Nephron (organoid): ENCODE measurements around the gene DNAJC13.

Experiments
- H3K27ac Mint-ChIP-seq, 3 experiments: 2 replicates each; pipeline ENCODE4 v1.8.0; 2020; ENCODE audit warnings: mixed read lengths in 3 of 3, mild to moderate bottlenecking in 2 of 3, moderate library complexity in 1 of 3
- H3K27me3 Mint-ChIP-seq: 2 replicates; pipeline ENCODE4 v1.8.0; 2021; ENCODE audit warnings: low read depth, mild to moderate bottlenecking, moderate library complexity, mixed read lengths
- H3K36me3 Mint-ChIP-seq: 2 replicates; pipeline ENCODE4 v1.8.0; 2020; ENCODE audit warnings: low read depth, mixed read lengths
- H3K4me1 Mint-ChIP-seq: 2 replicates; pipeline ENCODE4 v1.8.0; 2020; ENCODE audit warnings: mixed read lengths
- H3K4me3 Mint-ChIP-seq, 3 experiments: 2 replicates each; pipeline ENCODE4 v1.8.0; 2020; ENCODE audit warnings: mild to moderate bottlenecking in 3 of 3, mixed read lengths in 3 of 3, moderate library complexity in 2 of 3
- H3K9me3 Mint-ChIP-seq: 2 replicates; pipeline ENCODE4 v1.8.0; 2020; ENCODE audit warnings: mixed read lengths
- TF ChIP-seq, protein P1 (sequence below), 3 experiments: fragments of 200-600 bp; sonication (generic); IDR thresholded peaks; one replicate each; pipeline ENCODE4 v1.5.0; 2021; ENCODE audit warnings: antibody characterized with exemption in 3 of 3; ENCODE audit not compliant: unreplicated experiment in 3 of 3

The DNAJC13 gene

GRCh38 chr3:132517311-132517710 is 100.0 kb downstream of the DNAJC13 start:
- H3K27me3 Mint-ChIP-seq = no peaks in the 10 kb centered on the region
- TF ChIP-seq, protein P1, sequence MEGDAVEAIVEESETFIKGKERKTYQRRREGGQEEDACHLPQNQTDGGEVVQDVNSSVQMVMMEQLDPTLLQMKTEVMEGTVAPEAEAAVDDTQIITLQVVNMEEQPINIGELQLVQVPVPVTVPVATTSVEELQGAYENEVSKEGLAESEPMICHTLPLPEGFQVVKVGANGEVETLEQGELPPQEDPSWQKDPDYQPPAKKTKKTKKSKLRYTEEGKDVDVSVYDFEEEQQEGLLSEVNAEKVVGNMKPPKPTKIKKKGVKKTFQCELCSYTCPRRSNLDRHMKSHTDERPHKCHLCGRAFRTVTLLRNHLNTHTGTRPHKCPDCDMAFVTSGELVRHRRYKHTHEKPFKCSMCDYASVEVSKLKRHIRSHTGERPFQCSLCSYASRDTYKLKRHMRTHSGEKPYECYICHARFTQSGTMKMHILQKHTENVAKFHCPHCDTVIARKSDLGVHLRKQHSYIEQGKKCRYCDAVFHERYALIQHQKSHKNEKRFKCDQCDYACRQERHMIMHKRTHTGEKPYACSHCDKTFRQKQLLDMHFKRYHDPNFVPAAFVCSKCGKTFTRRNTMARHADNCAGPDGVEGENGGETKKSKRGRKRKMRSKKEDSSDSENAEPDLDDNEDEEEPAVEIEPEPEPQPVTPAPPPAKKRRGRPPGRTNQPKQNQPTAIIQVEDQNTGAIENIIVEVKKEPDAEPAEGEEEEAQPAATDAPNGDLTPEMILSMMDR (IDR thresholded peaks at IDR 0.05; ENCODE audit: unreplicated experiment in 3 of 3) = no peak
- H3K36me3 Mint-ChIP-seq = peaks cover 62% of the 10 kb centered on the region
- no peaks in the 10 kb centered on the region for H3K9me3 Mint-ChIP-seq
- no peak overlapping the region for H3K4me3 Mint-ChIP-seq
- no peaks in the 10 kb centered on the region for H3K4me1 Mint-ChIP-seq
- no peak overlapping the region for H3K27ac Mint-ChIP-seq

- no peak overlapping the region for H3K4me3 Mint-ChIP-seq
- no peak overlapping the region for H3K27ac Mint-ChIP-seq
- H3K36me3 Mint-ChIP-seq = peaks cover 68% of the 10 kb centered on the region
- no peaks in the 10 kb centered on the region for H3K27me3 Mint-ChIP-seq
- TF ChIP-seq, protein P1 (IDR thresholded peaks at IDR 0.05; ENCODE audit: unreplicated experiment in 3 of 3) = no peak
- H3K9me3 Mint-ChIP-seq = no peaks in the 10 kb centered on the region
- H3K4me1 Mint-ChIP-seq = no peaks in the 10 kb centered on the region
Observed at GRCh38 chr3:132519914-132520313, 102.6 kb downstream of the DNAJC13 start.

- H3K4me1 Mint-ChIP-seq = no peaks in the 10 kb centered on the region
- H3K27me3 Mint-ChIP-seq = no peaks in the 10 kb centered on the region
- H3K4me3 Mint-ChIP-seq = no peak overlapping the region
- H3K36me3 Mint-ChIP-seq = peaks cover 80% of the 10 kb centered on the region
- TF ChIP-seq, protein P1 (IDR thresholded peaks at IDR 0.05; ENCODE audit: unreplicated experiment in 3 of 3) = no peak
- no peak overlapping the region for H3K27ac Mint-ChIP-seq
- H3K9me3 Mint-ChIP-seq = no peaks in the 10 kb centered on the region
Observed at GRCh38 chr3:132521901-132522300, 104.6 kb downstream of the DNAJC13 start.

DNA sequence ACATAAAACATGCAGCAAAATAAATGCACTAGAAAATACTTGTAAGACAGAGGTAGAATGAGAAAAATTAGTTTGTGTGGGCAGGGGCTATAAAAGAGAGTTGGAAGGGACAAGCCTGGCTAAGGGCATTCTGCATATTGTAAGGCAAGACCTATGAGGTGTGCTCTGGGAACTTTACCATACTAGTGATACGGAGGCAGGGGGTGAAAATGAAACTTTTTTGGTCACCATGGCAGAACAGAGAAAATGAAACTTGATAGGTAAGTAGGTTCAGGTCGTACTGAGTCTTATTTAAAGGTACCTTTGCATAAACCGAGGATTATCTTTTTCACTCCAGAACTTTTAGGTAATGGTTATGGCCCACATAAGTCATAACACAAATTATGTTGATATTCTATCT is 105.1 kb downstream of the DNAJC13 start:
- Mint-ChIP-seq H3K4me1 (no peaks in the 10 kb centered on the region), H3K27ac (no peak overlapping the region), H3K4me3 (no peak overlapping the region), H3K36me3 (peaks cover 75% of the 10 kb centered on the region), H3K27me3 (no peaks in the 10 kb centered on the region), H3K9me3 (no peaks in the 10 kb centered on the region)
- TF ChIP-seq, protein P1 (IDR thresholded peaks at IDR 0.05; ENCODE audit: unreplicated experiment in 3 of 3) = no peak

DNA sequence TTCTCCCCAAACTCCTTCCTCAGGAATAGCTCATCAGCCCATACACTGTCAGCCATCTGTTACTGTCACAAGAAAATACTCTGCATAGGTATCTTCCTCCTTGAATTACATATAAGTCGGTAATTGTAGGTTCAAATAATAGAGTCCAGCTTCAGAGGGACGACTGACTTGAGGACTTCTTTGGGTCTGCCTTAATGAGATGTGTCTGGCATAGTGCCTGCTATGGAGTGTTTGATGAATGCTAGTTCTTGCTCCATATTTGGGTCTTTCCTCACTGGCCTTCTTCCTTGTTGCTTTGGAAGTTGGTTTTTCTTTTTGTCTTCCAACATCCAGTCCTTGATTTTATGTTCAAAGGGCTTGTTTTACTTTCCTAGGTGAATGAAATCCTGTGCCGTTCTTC is 113.3 kb downstream of the DNAJC13 start:
- TF ChIP-seq, protein P1 (IDR thresholded peaks at IDR 0.05; ENCODE audit: unreplicated experiment in 3 of 3) = no peak
- no peaks in the 10 kb centered on the region for H3K9me3 Mint-ChIP-seq
- no peak overlapping the region for H3K4me3 Mint-ChIP-seq
- peaks cover 67% of the 10 kb centered on the region for H3K36me3 Mint-ChIP-seq
- H3K27ac Mint-ChIP-seq = no peak overlapping the region
- H3K27me3 Mint-ChIP-seq = no peaks in the 10 kb centered on the region
- no peaks in the 10 kb centered on the region for H3K4me1 Mint-ChIP-seq

DNA sequence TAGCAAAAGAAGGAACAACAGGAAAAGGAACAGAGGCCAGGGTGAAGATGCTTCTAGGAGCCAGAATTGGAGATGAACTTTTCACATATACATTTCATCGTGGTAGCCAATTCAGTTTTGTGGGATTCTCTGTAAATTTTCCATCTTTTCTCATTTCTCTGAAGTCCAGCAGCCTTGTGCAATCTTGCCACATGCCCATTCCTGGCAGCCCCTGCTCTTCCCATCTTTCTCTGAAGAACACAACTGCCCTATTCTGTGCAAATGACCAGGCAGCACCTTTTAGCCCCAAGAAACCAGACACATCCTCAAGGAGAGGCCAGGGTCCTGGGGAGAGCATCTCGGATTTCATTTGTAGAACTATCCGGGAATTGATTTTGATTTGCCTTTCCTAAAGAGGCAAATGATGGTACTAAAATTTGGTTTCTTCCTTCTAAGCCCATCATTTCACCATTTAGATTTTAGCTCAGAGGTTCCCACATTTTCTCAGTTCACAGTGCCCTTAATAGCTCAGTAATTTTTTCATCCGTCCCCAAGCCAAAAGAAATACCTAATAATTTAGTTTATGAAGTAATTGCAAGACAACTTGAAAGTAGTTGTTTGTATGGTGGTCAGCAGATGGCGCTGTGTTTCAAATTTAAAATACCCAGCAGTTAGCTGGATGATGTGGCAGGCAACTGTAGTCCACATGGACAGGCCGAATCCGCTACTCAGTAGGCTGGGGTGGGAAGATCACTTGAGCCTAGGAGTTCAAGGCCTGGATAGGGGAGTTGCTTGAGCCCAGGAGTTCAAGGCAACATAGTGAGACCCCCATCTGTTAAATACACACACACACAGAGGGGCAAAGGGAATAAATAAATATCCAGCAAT is 118.5 kb downstream of the DNAJC13 start:
- Mint-ChIP-seq H3K27me3 (no peaks in the 10 kb centered on the region), H3K4me1 (no peaks in the 10 kb centered on the region), H3K36me3 (peaks cover 46% of the 10 kb centered on the region), H3K9me3 (no peaks in the 10 kb centered on the region), H3K4me3 (no peak overlapping the region), H3K27ac (peak overlapping the region; percentile 3 to 41 (median 4))
- TF ChIP-seq, protein P1 (IDR thresholded peaks at IDR 0.05; ENCODE audit: unreplicated experiment in 3 of 3) = peak; percentile 51 to 64 (median 56)
